ENCODE results near the gene HOXC5. TPM values are rescaled to one million over a fixed set of nuclear protein-coding genes. Genes with fewer than 3 reads are reported as not detected.
"Not testable (repeated sequence)": the region's sequence is repeated elsewhere in the genome, so short reads cannot be mapped to it uniquely, and the experiment has no call there.

HOXC5 gene
- total and polyA plus RNA-seq, 4 donors, result not detected

DNA sequence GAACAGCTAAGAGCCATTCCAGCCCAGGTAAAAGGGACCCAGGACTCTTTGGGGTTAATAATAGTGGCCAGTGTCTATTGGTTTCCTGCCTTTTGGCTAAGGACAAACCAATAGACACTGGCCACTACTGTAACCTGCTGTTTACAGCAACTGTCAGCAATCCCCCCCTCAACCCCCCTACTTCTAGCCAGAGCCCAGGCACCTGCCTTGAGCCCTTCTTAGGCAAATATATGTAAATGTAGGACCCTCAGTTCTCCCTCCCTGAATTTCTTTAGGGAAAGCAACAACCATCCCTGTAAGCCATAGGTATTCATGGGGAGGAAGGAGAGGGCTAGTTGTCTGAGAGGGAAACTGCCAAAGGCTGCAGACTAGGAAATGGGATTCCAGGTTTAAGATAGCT lies 43.1 kb downstream of the HOXC5 start:
- no peak overlapping the region for H3K9ac ChIP-seq (ENCODE audit: low read depth in 1 of 2, low read length in 2 of 2)
- H3K27ac ChIP-seq (ENCODE audit: low read depth in 1 of 2, low read length in 2 of 2), result no peak overlapping the region
- H3K4me3 ChIP-seq (ENCODE audit: low read depth in 1 of 3, low read length in 3 of 3), result no peak overlapping the region
- H3K4me1 ChIP-seq (ENCODE audit: control insufficient read depth in 4 of 4, insufficient read depth in 4 of 4, low read length in 3 of 4), result no peaks in the 10 kb centered on the region
- peaks cover 0 to 9% (median 2%) of the 10 kb centered on the region in 4 donors for H3K27me3 ChIP-seq (ENCODE audit: control insufficient read depth in 4 of 4, insufficient read depth in 4 of 4, low read length in 3 of 4)
- no peaks in the 10 kb centered on the region for H3K36me3 ChIP-seq (ENCODE audit: control insufficient read depth in 4 of 4, insufficient read depth in 3 of 4, low read depth in 1 of 4, low read length in 3 of 4)
- H3K9me3 ChIP-seq (ENCODE audit: control insufficient read depth in 4 of 4, low read length in 3 of 4), result no peaks in the 10 kb centered on the region
- DNase-seq (ENCODE audit: low spot score), result no peak
- TF ChIP-seq TAF1 (conservative IDR thresholded peaks at IDR 0.05) (no peak), JUND (IDR thresholded peaks at IDR 0.05) (no peak), EGR1 (IDR thresholded peaks at IDR 0.05; ENCODE audit: low read depth in 2 of 2) (no peak), RAD21 (IDR thresholded peaks at IDR 0.05) (no peak), GABPA (IDR thresholded peaks at IDR 0.05 in 1 of 2, conservative IDR thresholded peaks at IDR 0.05 in 1 of 2) (no peak), SP1 (IDR thresholded peaks at IDR 0.05) (no peak), NR2F2 (IDR thresholded peaks at IDR 0.05) (no peak), FOXA2 (IDR thresholded peaks at IDR 0.05) (no peak), HNF4G (IDR thresholded peaks at IDR 0.05) (no peak), YY1 (IDR thresholded peaks at IDR 0.05) (no peak), RXRA (IDR thresholded peaks at IDR 0.05) (no peak), FOXA1 (IDR thresholded peaks at IDR 0.05) (no peak), HNF4A (conservative IDR thresholded peaks at IDR 0.05) (no peak)
- TF ChIP-seq, protein P1, sequence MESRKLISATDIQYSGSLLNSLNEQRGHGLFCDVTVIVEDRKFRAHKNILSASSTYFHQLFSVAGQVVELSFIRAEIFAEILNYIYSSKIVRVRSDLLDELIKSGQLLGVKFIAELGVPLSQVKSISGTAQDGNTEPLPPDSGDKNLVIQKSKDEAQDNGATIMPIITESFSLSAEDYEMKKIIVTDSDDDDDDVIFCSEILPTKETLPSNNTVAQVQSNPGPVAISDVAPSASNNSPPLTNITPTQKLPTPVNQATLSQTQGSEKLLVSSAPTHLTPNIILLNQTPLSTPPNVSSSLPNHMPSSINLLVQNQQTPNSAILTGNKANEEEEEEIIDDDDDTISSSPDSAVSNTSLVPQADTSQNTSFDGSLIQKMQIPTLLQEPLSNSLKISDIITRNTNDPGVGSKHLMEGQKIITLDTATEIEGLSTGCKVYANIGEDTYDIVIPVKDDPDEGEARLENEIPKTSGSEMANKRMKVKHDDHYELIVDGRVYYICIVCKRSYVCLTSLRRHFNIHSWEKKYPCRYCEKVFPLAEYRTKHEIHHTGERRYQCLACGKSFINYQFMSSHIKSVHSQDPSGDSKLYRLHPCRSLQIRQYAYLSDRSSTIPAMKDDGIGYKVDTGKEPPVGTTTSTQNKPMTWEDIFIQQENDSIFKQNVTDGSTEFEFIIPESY (IDR thresholded peaks at IDR 0.05), result no peak
- TF ChIP-seq, protein P2, sequence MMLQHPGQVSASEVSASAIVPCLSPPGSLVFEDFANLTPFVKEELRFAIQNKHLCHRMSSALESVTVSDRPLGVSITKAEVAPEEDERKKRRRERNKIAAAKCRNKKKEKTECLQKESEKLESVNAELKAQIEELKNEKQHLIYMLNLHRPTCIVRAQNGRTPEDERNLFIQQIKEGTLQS (IDR thresholded peaks at IDR 0.05), result no peak
- TF ChIP-seq, protein P3, sequence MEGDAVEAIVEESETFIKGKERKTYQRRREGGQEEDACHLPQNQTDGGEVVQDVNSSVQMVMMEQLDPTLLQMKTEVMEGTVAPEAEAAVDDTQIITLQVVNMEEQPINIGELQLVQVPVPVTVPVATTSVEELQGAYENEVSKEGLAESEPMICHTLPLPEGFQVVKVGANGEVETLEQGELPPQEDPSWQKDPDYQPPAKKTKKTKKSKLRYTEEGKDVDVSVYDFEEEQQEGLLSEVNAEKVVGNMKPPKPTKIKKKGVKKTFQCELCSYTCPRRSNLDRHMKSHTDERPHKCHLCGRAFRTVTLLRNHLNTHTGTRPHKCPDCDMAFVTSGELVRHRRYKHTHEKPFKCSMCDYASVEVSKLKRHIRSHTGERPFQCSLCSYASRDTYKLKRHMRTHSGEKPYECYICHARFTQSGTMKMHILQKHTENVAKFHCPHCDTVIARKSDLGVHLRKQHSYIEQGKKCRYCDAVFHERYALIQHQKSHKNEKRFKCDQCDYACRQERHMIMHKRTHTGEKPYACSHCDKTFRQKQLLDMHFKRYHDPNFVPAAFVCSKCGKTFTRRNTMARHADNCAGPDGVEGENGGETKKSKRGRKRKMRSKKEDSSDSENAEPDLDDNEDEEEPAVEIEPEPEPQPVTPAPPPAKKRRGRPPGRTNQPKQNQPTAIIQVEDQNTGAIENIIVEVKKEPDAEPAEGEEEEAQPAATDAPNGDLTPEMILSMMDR (IDR thresholded peaks at IDR 0.05; ENCODE audit: low read depth, low read length, missing input control), result no peak
- TF ChIP-seq, protein P4, sequence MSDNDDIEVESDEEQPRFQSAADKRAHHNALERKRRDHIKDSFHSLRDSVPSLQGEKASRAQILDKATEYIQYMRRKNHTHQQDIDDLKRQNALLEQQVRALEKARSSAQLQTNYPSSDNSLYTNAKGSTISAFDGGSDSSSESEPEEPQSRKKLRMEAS (IDR thresholded peaks at IDR 0.05), result no peak
- TF ChIP-seq, protein P5, sequence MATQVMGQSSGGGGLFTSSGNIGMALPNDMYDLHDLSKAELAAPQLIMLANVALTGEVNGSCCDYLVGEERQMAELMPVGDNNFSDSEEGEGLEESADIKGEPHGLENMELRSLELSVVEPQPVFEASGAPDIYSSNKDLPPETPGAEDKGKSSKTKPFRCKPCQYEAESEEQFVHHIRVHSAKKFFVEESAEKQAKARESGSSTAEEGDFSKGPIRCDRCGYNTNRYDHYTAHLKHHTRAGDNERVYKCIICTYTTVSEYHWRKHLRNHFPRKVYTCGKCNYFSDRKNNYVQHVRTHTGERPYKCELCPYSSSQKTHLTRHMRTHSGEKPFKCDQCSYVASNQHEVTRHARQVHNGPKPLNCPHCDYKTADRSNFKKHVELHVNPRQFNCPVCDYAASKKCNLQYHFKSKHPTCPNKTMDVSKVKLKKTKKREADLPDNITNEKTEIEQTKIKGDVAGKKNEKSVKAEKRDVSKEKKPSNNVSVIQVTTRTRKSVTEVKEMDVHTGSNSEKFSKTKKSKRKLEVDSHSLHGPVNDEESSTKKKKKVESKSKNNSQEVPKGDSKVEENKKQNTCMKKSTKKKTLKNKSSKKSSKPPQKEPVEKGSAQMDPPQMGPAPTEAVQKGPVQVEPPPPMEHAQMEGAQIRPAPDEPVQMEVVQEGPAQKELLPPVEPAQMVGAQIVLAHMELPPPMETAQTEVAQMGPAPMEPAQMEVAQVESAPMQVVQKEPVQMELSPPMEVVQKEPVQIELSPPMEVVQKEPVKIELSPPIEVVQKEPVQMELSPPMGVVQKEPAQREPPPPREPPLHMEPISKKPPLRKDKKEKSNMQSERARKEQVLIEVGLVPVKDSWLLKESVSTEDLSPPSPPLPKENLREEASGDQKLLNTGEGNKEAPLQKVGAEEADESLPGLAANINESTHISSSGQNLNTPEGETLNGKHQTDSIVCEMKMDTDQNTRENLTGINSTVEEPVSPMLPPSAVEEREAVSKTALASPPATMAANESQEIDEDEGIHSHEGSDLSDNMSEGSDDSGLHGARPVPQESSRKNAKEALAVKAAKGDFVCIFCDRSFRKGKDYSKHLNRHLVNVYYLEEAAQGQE (IDR thresholded peaks at IDR 0.05), result no peak

DNA sequence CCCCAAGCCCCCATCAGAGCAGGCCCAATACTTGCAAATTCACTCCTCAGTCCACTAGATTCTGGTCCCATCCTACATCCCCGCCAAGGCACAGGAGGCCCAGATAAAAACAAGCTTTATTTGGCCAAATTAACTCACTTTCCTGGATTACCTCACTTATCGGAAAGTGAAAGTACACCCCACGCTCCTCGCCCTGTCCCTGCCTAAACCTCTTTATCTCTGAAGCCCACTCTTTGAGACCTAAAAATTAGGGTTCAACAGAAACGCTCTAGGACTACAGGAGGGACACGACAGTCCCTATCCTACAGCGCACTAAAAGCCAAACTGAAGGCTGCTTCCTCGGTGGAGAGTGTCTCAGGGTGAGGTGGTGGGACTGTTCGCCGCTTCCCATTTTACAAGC lies 45.0 kb downstream of the HOXC5 start:
- not testable (repeated sequence) for H3K36me3 ChIP-seq (ENCODE audit: control insufficient read depth in 4 of 4, insufficient read depth in 3 of 4, low read depth in 1 of 4, low read length in 3 of 4); H3K27me3 ChIP-seq (ENCODE audit: control insufficient read depth in 4 of 4, insufficient read depth in 4 of 4, low read length in 3 of 4); H3K9ac ChIP-seq (ENCODE audit: low read depth in 1 of 2, low read length in 2 of 2); H3K27ac ChIP-seq (ENCODE audit: low read depth in 1 of 2, low read length in 2 of 2); H3K4me1 ChIP-seq (ENCODE audit: control insufficient read depth in 4 of 4, insufficient read depth in 4 of 4, low read length in 3 of 4); DNase-seq (ENCODE audit: low spot score); H3K9me3 ChIP-seq (ENCODE audit: control insufficient read depth in 4 of 4, low read length in 3 of 4); H3K4me3 ChIP-seq (ENCODE audit: low read depth in 1 of 3, low read length in 3 of 3)
- WGBS, result 55% methylated on average over 10 of the region's 10 CpGs

DNA sequence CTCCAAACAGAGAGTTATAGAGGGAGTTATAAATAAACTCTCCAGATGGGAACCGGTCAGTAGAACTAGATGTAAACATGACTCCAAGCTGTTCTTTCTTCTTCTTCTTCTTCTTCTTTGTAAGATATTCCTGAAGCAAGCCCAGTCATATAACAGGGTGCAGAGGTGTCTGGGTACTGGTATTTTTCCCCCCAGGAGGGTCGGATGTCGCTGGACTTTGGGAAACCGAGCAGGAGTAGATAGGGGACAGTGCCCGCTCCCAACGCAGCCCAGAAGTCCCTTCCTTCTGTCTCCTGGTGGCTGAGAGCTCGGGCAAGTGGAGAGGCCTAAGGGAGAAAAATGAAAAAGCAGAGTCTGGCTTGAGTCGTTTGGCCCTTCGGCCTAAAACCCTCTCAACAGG lies 46.3 kb downstream of the HOXC5 start:
- not testable (repeated sequence) for H3K4me3 ChIP-seq (ENCODE audit: low read depth in 1 of 3, low read length in 3 of 3); H3K4me1 ChIP-seq (ENCODE audit: control insufficient read depth in 4 of 4, insufficient read depth in 4 of 4, low read length in 3 of 4); DNase-seq (ENCODE audit: low spot score); H3K9ac ChIP-seq (ENCODE audit: low read depth in 1 of 2, low read length in 2 of 2); H3K27ac ChIP-seq (ENCODE audit: low read depth in 1 of 2, low read length in 2 of 2); H3K9me3 ChIP-seq (ENCODE audit: control insufficient read depth in 4 of 4, low read length in 3 of 4); H3K36me3 ChIP-seq (ENCODE audit: control insufficient read depth in 4 of 4, insufficient read depth in 3 of 4, low read depth in 1 of 4, low read length in 3 of 4); H3K27me3 ChIP-seq (ENCODE audit: control insufficient read depth in 4 of 4, insufficient read depth in 4 of 4, low read length in 3 of 4)
- WGBS, result 54% methylated on average over 9 of the region's 9 CpGs

Measured in liver (tissue), 9 donors.